T-cell (primary cell): ENCODE results near the gene GNB4. TPM values are rescaled to one million over a fixed set of nuclear protein-coding genes. Genes with fewer than 3 reads are reported as not detected.

Experiments used
- ATAC-seq, 4 experiments: fragments of 200-7000 bp in 3 of 4; fragments of 150-1000 bp in 1 of 4; cut with Tn5 transposase; replicated peaks in 1 of 4; 1 replicate in 3 of 4; 2 replicates in 1 of 4; pipeline ENCODE4 v1.10.0; 2021; ENCODE audit warnings: moderate library complexity in 3 of 4, mild to moderate bottlenecking in 2 of 4, moderate number of reproducible peaks in 1 of 4
- CTCF ChIA-PET, 2 donors: fragments of 300-600 bp; sonication (Branson Sonifier 250); formaldehyde crosslinking; loops; one replicate each; lab custom pipeline; 2022; ENCODE audit warnings: antibody characterized with exemption in 2 of 2; lab: Charles Lee
- POLR2A ChIA-PET, 2 donors: fragments of 300-600 bp; sonication (Branson Sonifier 250); formaldehyde crosslinking; loops; one replicate each; lab custom pipeline; 2022; ENCODE audit warnings: antibody characterized with exemption in 2 of 2; lab: Charles Lee
- DNase-seq, 35 experiments: peaks; one replicate each; pipeline versions ENCODE4 v3.0.0 to v3.0.0-alpha.2; 2013 to 2023
- H3K27ac ChIP-seq: one replicate; pipeline ENCODE4 v1.5.1; 2013; ENCODE audit warnings: low read length
- H3K27me3 ChIP-seq, 2 experiments: replicated peaks in 1 of 2; 1 replicate in 1 of 2; 2 replicates in 1 of 2; pipeline versions ENCODE4 v1.6.1 to v1.7.0; 2013; ENCODE audit warnings: low read length in 1 of 2, mixed read lengths in 1 of 2; ENCODE audit not compliant: control insufficient read depth in 2 of 2, insufficient read depth in 2 of 2; ENCODE audit errors: extremely low read depth in 1 of 2
- H3K36me3 ChIP-seq, 2 donors: 1 replicate in 1 of 2; 2 replicates in 1 of 2; pipeline versions ENCODE4 v1.6.1 to v1.7.0; 2013; ENCODE audit warnings: low read length in 1 of 2; ENCODE audit not compliant: control insufficient read depth in 2 of 2, insufficient read depth in 1 of 2; ENCODE audit errors: extremely low read depth in 1 of 2
- H3K4me1 ChIP-seq, 2 experiments: 1 replicate in 1 of 2; 2 replicates in 1 of 2; pipeline versions ENCODE4 v1.6.1 to v1.7.0; 2013; ENCODE audit warnings: low read length in 2 of 2, mixed read lengths in 1 of 2; ENCODE audit not compliant: insufficient read depth in 2 of 2, control insufficient read depth in 1 of 2; ENCODE audit errors: extremely low read depth in 1 of 2
- H3K4me3 ChIP-seq, 2 donors: 1 replicate in 1 of 2; 2 replicates in 1 of 2; pipeline versions ENCODE4 v1.5.1 to v1.7.0; 2013; ENCODE audit warnings: mild to moderate bottlenecking in 2 of 2, low read length in 1 of 2, moderate library complexity in 1 of 2; ENCODE audit not compliant: control insufficient read depth in 1 of 2; ENCODE audit errors: extremely low read depth in 1 of 2
- H3K9me3 ChIP-seq: 2 replicates; pipeline ENCODE4 v1.7.0; 2013
- H3K27ac Mint-ChIP-seq, 2 donors: one replicate each; pipeline ENCODE4 v1.8.0; 2020 to 2021; ENCODE audit warnings: mild to moderate bottlenecking in 2 of 2, mixed read lengths in 2 of 2
- H3K27me3 Mint-ChIP-seq, 2 donors: one replicate each; pipeline ENCODE4 v1.8.0; 2021 to 2022; ENCODE audit warnings: mixed read lengths in 2 of 2
- H3K36me3 Mint-ChIP-seq: one replicate; pipeline ENCODE4 v1.8.0; 2021; ENCODE audit warnings: mixed read lengths
- H3K4me1 Mint-ChIP-seq, 3 donors: one replicate each; pipeline ENCODE4 v1.8.0; 2020 to 2022; ENCODE audit warnings: mixed read lengths in 3 of 3, mild to moderate bottlenecking in 1 of 3
- H3K4me3 Mint-ChIP-seq, 3 donors: one replicate each; pipeline ENCODE4 v1.8.0; 2020 to 2022; ENCODE audit warnings: mild to moderate bottlenecking in 3 of 3, mixed read lengths in 3 of 3, moderate library complexity in 3 of 3
- H3K9me3 Mint-ChIP-seq, 3 donors: one replicate each; pipeline ENCODE4 v1.8.0; 2020 to 2022; ENCODE audit warnings: mixed read lengths in 3 of 3
- WGBS: methylation state at CpG from one replicate; pipeline ENCODE4 v1.1.5; 2013; ENCODE audit warnings: missing lambda C conversion rate; ENCODE audit not compliant: insufficient coverage; 5-methylcytosine and 5-hydroxymethylcytosine counted together
- total RNA-seq, 35 experiments: library from RNA in 6 of 35; stranded (reverse) in 6 of 35; fragments of 120-200 nt in 1 of 35; gene quantifications; one replicate each; pipeline versions ENCODE4 v1.2.1 to v1.2.4 and lab custom pipeline; 2013 to 2026

GNB4 gene
- total RNA-seq, 5 donors from 2014 or later (not counting 1 experiment from before 2014, with no cell fraction given): 0.26 to 2.7 (median 0.73) TPM

- Histone ChIP-seq H3K9me3 (no peaks in the 10 kb centered on the region), H3K4me1 (no peaks in the 10 kb centered on the region), H3K27ac (no peak overlapping the region), H3K27me3 (peaks cover 0 to 5% of the 10 kb centered on the region in 2 experiments), H3K36me3 (no peaks in the 10 kb centered on the region), H3K4me3 (no peak overlapping the region)
- H3K4me3 Mint-ChIP-seq: no peak overlapping the region
- H3K9me3 Mint-ChIP-seq: no peaks in the 10 kb centered on the region
- ATAC-seq (no peak), DNase-seq (no peak)
- H3K27ac Mint-ChIP-seq: no peak overlapping the region
- peaks cover 2 to 6% of the 10 kb centered on the region in 2 donors for H3K27me3 Mint-ChIP-seq
- ChIA-PET POLR2A (no interaction called here), CTCF (no interaction called here)
- no peaks in the 10 kb centered on the region for H3K36me3 Mint-ChIP-seq
- WGBS: no CpG with 5 or more reads among the region's 1 CpG
- H3K4me1 Mint-ChIP-seq: no peaks in the 10 kb centered on the region
Observed at GRCh38 chr3:179432451-179432850, 18.8 kb downstream of the GNB4 start.

DNA sequence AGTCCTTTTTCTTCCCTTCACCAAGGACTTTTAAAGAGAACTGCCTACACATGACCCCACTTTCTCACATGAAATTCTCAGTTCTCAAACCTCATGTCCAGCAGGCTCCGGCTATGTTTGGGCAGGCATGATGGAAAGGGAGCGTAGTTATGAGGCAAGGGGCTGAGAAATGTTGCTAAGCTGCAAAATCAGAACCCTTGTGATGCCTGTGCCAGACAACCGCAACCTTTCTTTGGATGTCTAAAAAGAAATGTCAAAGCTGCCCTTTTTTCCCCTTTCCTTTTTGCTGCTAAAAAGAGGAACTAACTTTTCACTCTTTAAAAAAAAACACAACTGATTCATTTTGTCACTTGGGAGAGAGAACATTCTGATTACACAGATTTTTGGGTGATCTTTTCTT lies 19.2 kb downstream of the GNB4 start:
- H3K4me3 ChIP-seq: no peak overlapping the region
- H3K27ac ChIP-seq: no peak overlapping the region
- no peaks in the 10 kb centered on the region for H3K4me1 Mint-ChIP-seq
- peaks cover 2 to 6% of the 10 kb centered on the region in 2 donors for H3K27me3 Mint-ChIP-seq
- 30% methylated on average over 2 of the region's 3 CpGs for WGBS
- DNase-seq (peak in 1 of 35 experiments; percentile 2), ATAC-seq (no peak)
- H3K9me3 ChIP-seq: no peaks in the 10 kb centered on the region
- CTCF ChIA-PET: no interaction called here
- POLR2A ChIA-PET: no interaction called here
- H3K9me3 Mint-ChIP-seq: no peaks in the 10 kb centered on the region
- H3K36me3 Mint-ChIP-seq: no peaks in the 10 kb centered on the region
- H3K27ac Mint-ChIP-seq: peak overlapping the region in 1 of 2 donors; percentile 5
- no peaks in the 10 kb centered on the region for H3K4me1 ChIP-seq
- no peaks in the 10 kb centered on the region for H3K36me3 ChIP-seq
- no peak overlapping the region for H3K4me3 Mint-ChIP-seq
- peaks cover 0 to 5% of the 10 kb centered on the region in 2 experiments for H3K27me3 ChIP-seq

GRCh38 chr3:179430277-179430870 lies 20.9 kb downstream of the GNB4 start:
- no peaks in the 10 kb centered on the region for H3K9me3 Mint-ChIP-seq
- H3K4me1 Mint-ChIP-seq: no peaks in the 10 kb centered on the region
- no peak overlapping the region for H3K27ac Mint-ChIP-seq
- no CpG with 5 or more reads among the region's 2 CpGs for WGBS
- Histone ChIP-seq H3K27me3 (peaks cover 0 to 5% of the 10 kb centered on the region in 2 experiments), H3K36me3 (no peaks in the 10 kb centered on the region), H3K9me3 (no peaks in the 10 kb centered on the region), H3K4me3 (no peak overlapping the region), H3K4me1 (no peaks in the 10 kb centered on the region), H3K27ac (no peak overlapping the region)
- no peaks in the 10 kb centered on the region for H3K36me3 Mint-ChIP-seq
- no peak overlapping the region for H3K4me3 Mint-ChIP-seq
- ATAC-seq: no peak
- no peak for DNase-seq
- CTCF ChIA-PET: interaction anchor here in 1 of 2 donors (0.6 kb wide), 1 partner anchor 716 kb away, joined by 4 read pairs; no protein-coding TSS in a partner anchor
- POLR2A ChIA-PET: interaction anchor here (0.6 kb wide), 2 partner anchors 57 to 1892 kb away, joined by 3 read pairs; no protein-coding TSS in a partner anchor
- H3K27me3 Mint-ChIP-seq: peaks cover 2 to 6% of the 10 kb centered on the region in 2 donors

DNA sequence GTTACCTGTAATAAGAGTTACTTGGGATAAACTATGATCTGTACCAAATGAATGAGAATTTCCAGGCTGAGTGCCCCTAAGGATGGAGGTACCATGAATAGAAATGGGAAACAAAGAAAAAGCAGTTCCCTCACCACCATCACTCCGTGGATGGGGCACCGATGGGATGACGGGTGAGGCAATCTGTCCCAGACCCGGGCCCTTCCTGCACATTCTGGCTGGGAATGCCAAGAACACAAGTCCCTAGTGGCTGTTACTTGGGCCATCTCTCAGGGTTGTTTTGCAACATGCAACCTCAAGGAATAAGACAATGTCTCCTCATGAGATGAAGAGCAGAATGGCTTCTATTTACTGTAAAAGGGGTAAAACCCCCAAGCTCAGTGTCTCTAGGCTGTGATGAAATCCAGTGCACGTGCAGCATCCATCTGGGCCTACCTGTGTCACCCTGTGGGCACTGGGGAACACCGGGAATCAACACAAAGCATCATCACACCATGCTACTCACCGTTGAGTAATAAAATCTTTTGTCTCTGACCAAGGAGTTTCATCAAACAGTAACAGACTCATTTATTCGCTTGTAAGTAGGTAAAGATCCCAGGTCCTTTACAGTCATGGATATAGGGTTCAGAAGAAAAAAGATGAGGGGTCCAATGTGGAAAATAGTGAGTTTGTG lies 22.3 kb downstream of the GNB4 start:
- no peak overlapping the region for H3K4me3 Mint-ChIP-seq
- no peak for DNase-seq
- Histone ChIP-seq H3K36me3 (no peaks in the 10 kb centered on the region), H3K27me3 (peaks cover 0 to 5% of the 10 kb centered on the region in 2 experiments), H3K27ac (no peak overlapping the region), H3K9me3 (no peaks in the 10 kb centered on the region), H3K4me1 (no peaks in the 10 kb centered on the region), H3K4me3 (no peak overlapping the region)
- no peaks in the 10 kb centered on the region for H3K9me3 Mint-ChIP-seq
- no peak overlapping the region for H3K27ac Mint-ChIP-seq
- WGBS: 89% methylated on average over 5 of the region's 8 CpGs
- ATAC-seq: no peak
- CTCF ChIA-PET: interaction anchor here in 1 of 2 donors (0.5 kb wide), 1 partner anchor 47 kb away, joined by 3 read pairs; no protein-coding TSS in a partner anchor
- POLR2A ChIA-PET: no interaction called here
- H3K27me3 Mint-ChIP-seq: peaks cover 2 to 6% of the 10 kb centered on the region in 2 donors
- H3K36me3 Mint-ChIP-seq: no peaks in the 10 kb centered on the region
- H3K4me1 Mint-ChIP-seq: no peaks in the 10 kb centered on the region

- Mint-ChIP-seq H3K4me3 (no peak overlapping the region), H3K27me3 (no peaks in the 10 kb centered on the region), H3K9me3 (no peaks in the 10 kb centered on the region), H3K36me3 (no peaks in the 10 kb centered on the region), H3K27ac (no peak overlapping the region), H3K4me1 (no peaks in the 10 kb centered on the region)
- WGBS: no CpG with 5 or more reads among the region's 6 CpGs
- ATAC-seq (no peak), DNase-seq (no peak)
- H3K4me3 ChIP-seq: no peak overlapping the region
- peaks cover 0 to 3% of the 10 kb centered on the region in 2 experiments for H3K27me3 ChIP-seq
- H3K4me1 ChIP-seq: no peaks in the 10 kb centered on the region
- no peaks in the 10 kb centered on the region for H3K36me3 ChIP-seq
- no peaks in the 10 kb centered on the region for H3K9me3 ChIP-seq
- no peak overlapping the region for H3K27ac ChIP-seq
- CTCF ChIA-PET: no interaction called here
- POLR2A ChIA-PET: no interaction called here
Observed at GRCh38 chr3:179425075-179425474, 26.2 kb downstream of the GNB4 start.

DNA sequence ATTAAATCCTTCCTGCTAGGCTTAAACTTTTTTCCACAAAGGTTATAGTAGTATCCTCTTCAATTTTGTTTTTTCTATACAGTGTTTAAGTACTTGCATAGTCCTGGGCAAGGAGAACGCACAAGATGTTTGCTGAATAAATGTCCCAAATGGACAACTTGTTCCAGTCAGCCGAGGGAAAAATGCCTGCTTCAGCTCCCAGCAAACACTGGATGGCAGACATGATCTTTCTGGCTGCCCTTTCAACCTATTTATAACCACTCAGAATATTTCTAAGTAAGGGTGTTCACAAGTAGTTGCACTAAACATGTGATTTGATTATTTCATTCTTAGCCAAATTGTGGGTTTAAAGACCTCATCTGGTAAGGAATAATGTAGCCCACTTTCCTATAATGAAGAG lies 29.8 kb downstream of the GNB4 start:
- H3K27ac ChIP-seq: no peak overlapping the region
- no peak overlapping the region for H3K4me3 ChIP-seq
- H3K27me3 ChIP-seq: no peaks in the 10 kb centered on the region
- no CpG with 5 or more reads among the region's 2 CpGs for WGBS
- Mint-ChIP-seq H3K36me3 (peaks cover 2% of the 10 kb centered on the region), H3K9me3 (no peaks in the 10 kb centered on the region), H3K4me1 (no peaks in the 10 kb centered on the region), H3K4me3 (no peak overlapping the region), H3K27ac (no peak overlapping the region), H3K27me3 (no peaks in the 10 kb centered on the region)
- H3K36me3 ChIP-seq: no peaks in the 10 kb centered on the region
- ATAC-seq (no peak), DNase-seq (no peak)
- no peaks in the 10 kb centered on the region for H3K4me1 ChIP-seq
- POLR2A ChIA-PET: no interaction called here
- no peaks in the 10 kb centered on the region for H3K9me3 ChIP-seq
- CTCF ChIA-PET: no interaction called here
